SK-N-SH treated with all-trans-retinoic acid at 6 μM for 48 hours (cell line): ENCODE results near the gene STRADB.
A peak's percentile ranks its signal among the peaks of the same experiment; 100 is the strongest.

Experiments
- ATAC-seq: fragments of 200-7000 bp; cut with Tn5 transposase; 3 replicates; pipeline ENCODE4 v1.9.1; 2020; ENCODE audit warnings: mild to moderate bottlenecking, moderate library complexity
- ARNTL ChIP-seq: fragments of 450-650 bp; formaldehyde crosslinking; IDR thresholded peaks from 2 replicates; pipeline ENCODE4 v1.5.0; 2020; ENCODE audit warnings: low read depth, mild to moderate bottlenecking, moderate library complexity, borderline replicate concordance
- BACH2 ChIP-seq: fragments of 250-450 bp; sonication (Bioruptor Pico); IDR thresholded peaks from 2 replicates; pipeline ENCODE4 v1.9.0; 2021; ENCODE audit warnings: mild to moderate bottlenecking, borderline replicate concordance
- CREB5 ChIP-seq: fragments of 250-450 bp; sonication (Bioruptor Pico); IDR thresholded peaks from 2 replicates; pipeline ENCODE4 v1.5.1; 2020; ENCODE audit warnings: low read depth, mild to moderate bottlenecking, moderate library complexity
- CSDC2 ChIP-seq: fragments of 250-450 bp; sonication (Bioruptor Pico); IDR thresholded peaks from 2 replicates; pipeline ENCODE4 v1.5.0; 2020; ENCODE audit warnings: mild to moderate bottlenecking, moderate library complexity
- CSRNP3 ChIP-seq: fragments of 250-450 bp; sonication (Bioruptor Pico); IDR thresholded peaks from 2 replicates; pipeline ENCODE4 v1.5.1; 2021; ENCODE audit warnings: mild to moderate bottlenecking, moderate library complexity
- ESRRG ChIP-seq: fragments of 250-450 bp; sonication (Bioruptor Pico); IDR thresholded peaks from 2 replicates; pipeline ENCODE4 v1.6.1; 2021; ENCODE audit warnings: mild to moderate bottlenecking
- GLIS3 ChIP-seq: fragments of 250-450 bp; sonication (Bioruptor Pico); IDR thresholded peaks from 2 replicates; pipeline ENCODE4 v1.5.0; 2020; ENCODE audit warnings: mild to moderate bottlenecking, moderate library complexity
- ISL1 ChIP-seq: fragments of 250-450 bp; sonication (Bioruptor Pico); IDR thresholded peaks from 2 replicates; pipeline ENCODE4 v2.1.2; 2022; ENCODE audit warnings: mild to moderate bottlenecking, moderate library complexity
- OSR1 ChIP-seq: fragments of 250-450 bp; sonication (Bioruptor Pico); IDR thresholded peaks from 2 replicates; pipeline ENCODE4 v1.8.0; 2022; ENCODE audit warnings: moderate library complexity, mild to moderate bottlenecking, inconsistent platforms
- PATZ1 ChIP-seq: fragments of 250-450 bp; sonication (Bioruptor Pico); IDR thresholded peaks from 2 replicates; pipeline ENCODE4 v1.8.0; 2020; ENCODE audit warnings: mild to moderate bottlenecking, moderate library complexity, borderline replicate concordance
- POU6F1 ChIP-seq: fragments of 250-450 bp; sonication (Bioruptor Pico); IDR thresholded peaks from 2 replicates; pipeline ENCODE4 v1.8.0; 2021; ENCODE audit warnings: low read depth, mild to moderate bottlenecking, moderate library complexity, borderline replicate concordance
- PPARA ChIP-seq: fragments of 250-450 bp; sonication (Bioruptor Pico); IDR thresholded peaks from 2 replicates; pipeline ENCODE4 v1.5.0; 2020; ENCODE audit warnings: mild to moderate bottlenecking, borderline replicate concordance
- SNAI2 ChIP-seq: fragments of 250-450 bp; sonication (Bioruptor Pico); IDR thresholded peaks from 2 replicates; pipeline ENCODE4 v1.5.0; 2020; ENCODE audit warnings: mild to moderate bottlenecking, moderate library complexity
- TCF4 ChIP-seq: fragments of 250-450 bp; sonication (Bioruptor Pico); IDR thresholded peaks from 2 replicates; pipeline ENCODE4 v1.8.0; 2021; ENCODE audit warnings: mild to moderate bottlenecking, moderate library complexity, borderline replicate concordance
- TOX ChIP-seq: fragments of 250-450 bp; sonication (Bioruptor Pico); IDR thresholded peaks from 2 replicates; pipeline ENCODE4 v1.8.0; 2021; ENCODE audit warnings: mild to moderate bottlenecking, moderate library complexity, borderline replicate concordance
- TSHZ2 ChIP-seq: fragments of 250-450 bp; sonication (Bioruptor Pico); IDR thresholded peaks from 2 replicates; pipeline ENCODE4 v1.5.0; 2020; ENCODE audit warnings: mild to moderate bottlenecking, moderate library complexity
- ZC3H10 ChIP-seq: fragments of 250-450 bp; sonication (Bioruptor Pico); IDR thresholded peaks from 2 replicates; pipeline ENCODE4 v1.5.1; 2021; ENCODE audit warnings: mild to moderate bottlenecking, moderate library complexity
- ZFP3 ChIP-seq: fragments of 250-450 bp; sonication (Bioruptor Pico); IDR thresholded peaks from 2 replicates; pipeline ENCODE4 v1.5.0; 2020; ENCODE audit warnings: mild to moderate bottlenecking, moderate library complexity
- ZFP30 ChIP-seq: fragments of 450-650 bp; formaldehyde crosslinking; IDR thresholded peaks from 2 replicates; pipeline ENCODE4 v1.5.0; 2022; ENCODE audit warnings: mild to moderate bottlenecking, moderate library complexity
- ZNF70 ChIP-seq: fragments of 450-650 bp; formaldehyde crosslinking; IDR thresholded peaks from 2 replicates; pipeline ENCODE4 v1.5.0; 2020; ENCODE audit warnings: mild to moderate bottlenecking, moderate library complexity
- ZNF8 ChIP-seq: fragments of 450-650 bp; formaldehyde crosslinking; IDR thresholded peaks from 2 replicates; pipeline ENCODE4 v1.5.0; 2020; ENCODE audit warnings: mild to moderate bottlenecking, moderate library complexity

Gene STRADB

GRCh38 chr2:201413552-201413951 lies 38.0 kb upstream of the STRADB start:
- TF ChIP-seq PPARA (CRISPR knock-in tag) (no peak), ZNF70 (CRISPR knock-in tag) (no peak), ESRRG (CRISPR knock-in tag) (no peak), TCF4 (CRISPR knock-in tag) (no peak), ZFP30 (CRISPR knock-in tag) (no peak), GLIS3 (no peak), ZFP3 (no peak), ISL1 (no peak), TSHZ2 (no peak), ARNTL (no peak), SNAI2 (CRISPR knock-in tag) (no peak), OSR1 (CRISPR knock-in tag) (no peak), POU6F1 (CRISPR knock-in tag) (no peak), BACH2 (CRISPR knock-in tag) (no peak), CREB5 (CRISPR knock-in tag) (no peak), ZNF8 (CRISPR knock-in tag) (no peak)
- ATAC-seq = no peak

- TF ChIP-seq ZNF70 (CRISPR knock-in tag) = no peak
- TF ChIP-seq, all 23 proteins: peak for 0
- ATAC-seq = peak; percentile 80
These were observed 37.2 kb upstream of the STRADB start for GRCh38 chr2:201414099-201415023.

GRCh38 chr2:201415149-201415548 lies 36.4 kb upstream of the STRADB start:
- ATAC-seq = no peak
- TF ChIP-seq ZC3H10 = no peak
- TF ChIP-seq PPARA (CRISPR knock-in tag) = no peak
- TF ChIP-seq PATZ1 (CRISPR knock-in tag) = no peak

- ATAC-seq = peak; percentile 42
- TF ChIP-seq TCF4 (CRISPR knock-in tag) (no peak), PPARA (CRISPR knock-in tag) (no peak), TSHZ2 (no peak), ESRRG (CRISPR knock-in tag) (no peak), SNAI2 (CRISPR knock-in tag) (no peak), GLIS3 (no peak), ARNTL (no peak), CSRNP3 (CRISPR knock-in tag) (no peak), CSDC2 (CRISPR knock-in tag) (no peak), ZFP30 (CRISPR knock-in tag) (no peak), ZFP3 (no peak), TOX (CRISPR knock-in tag) (no peak)
These were observed 32.4 kb upstream of the STRADB start for GRCh38 chr2:201419057-201419635.
